Activated CD4-positive, alpha-beta T cell treated with anti-CD3 and anti-CD28 coated beads, Interleukin-2, Interleukin-4, amounts not matched to agents 100 ng/mL and 50 ng/mL, durations not matched to agents 16 hours and 8 hours (primary cell): ENCODE results near the gene RNF19B.

Experiments used
- DNase-seq: peaks from one replicate; pipeline ENCODE4 v3.0.0-alpha.2; 2020; ENCODE audit warnings: low spot score

RNF19B gene

DNA sequence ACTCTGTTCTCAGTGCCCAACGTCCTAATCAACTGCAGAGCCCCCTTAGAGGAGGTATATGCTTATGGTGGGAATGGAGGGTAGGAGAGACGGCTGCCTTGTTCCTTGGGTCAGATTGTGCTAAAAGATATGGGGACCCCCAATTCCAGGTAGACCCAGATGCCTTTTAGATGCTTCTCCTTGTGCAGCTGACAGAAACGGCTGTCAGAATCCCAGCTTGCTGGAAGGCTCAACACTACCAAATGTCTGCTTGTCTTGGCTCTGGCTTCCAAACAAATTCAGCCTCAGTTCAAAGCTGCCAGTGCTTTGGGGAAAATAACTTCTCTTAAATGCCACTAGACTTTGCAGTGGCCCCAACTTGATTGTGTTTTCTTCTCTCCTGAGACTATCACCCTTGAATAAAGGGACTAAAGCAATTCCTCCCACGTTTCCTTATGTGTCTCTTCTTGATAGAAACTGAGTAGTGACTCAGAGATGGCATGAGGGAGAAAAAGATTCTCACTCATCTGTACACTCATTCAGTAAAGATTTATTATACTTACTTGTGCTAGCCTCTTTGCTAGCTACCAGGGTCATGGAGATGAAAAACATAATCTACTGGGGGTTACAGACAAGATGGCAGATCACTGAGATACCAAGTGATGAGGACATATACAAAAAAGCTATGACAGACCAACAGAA is 3.4 kb upstream of the RNF19B start:
- no peak for DNase-seq

DNA sequence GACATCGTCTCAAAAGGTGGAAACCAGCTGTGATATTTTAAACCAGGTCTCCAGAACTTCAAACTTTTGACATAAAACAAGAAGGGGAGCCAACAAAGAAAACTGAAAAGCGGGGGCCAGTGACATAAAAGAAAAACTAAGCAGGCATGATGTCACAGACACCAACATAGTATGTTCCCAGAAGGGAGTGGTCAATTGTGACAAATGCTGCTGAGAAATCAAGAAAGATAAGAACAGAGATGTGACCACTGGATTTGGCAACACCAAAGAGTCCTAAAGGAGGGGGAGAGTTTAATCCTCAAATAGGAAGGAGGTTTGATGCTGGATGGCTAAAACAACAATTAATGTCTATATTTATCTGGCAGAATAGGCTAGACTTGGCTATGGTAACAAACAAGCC is 2.3 kb upstream of the RNF19B start:
- no peak for DNase-seq

DNA sequence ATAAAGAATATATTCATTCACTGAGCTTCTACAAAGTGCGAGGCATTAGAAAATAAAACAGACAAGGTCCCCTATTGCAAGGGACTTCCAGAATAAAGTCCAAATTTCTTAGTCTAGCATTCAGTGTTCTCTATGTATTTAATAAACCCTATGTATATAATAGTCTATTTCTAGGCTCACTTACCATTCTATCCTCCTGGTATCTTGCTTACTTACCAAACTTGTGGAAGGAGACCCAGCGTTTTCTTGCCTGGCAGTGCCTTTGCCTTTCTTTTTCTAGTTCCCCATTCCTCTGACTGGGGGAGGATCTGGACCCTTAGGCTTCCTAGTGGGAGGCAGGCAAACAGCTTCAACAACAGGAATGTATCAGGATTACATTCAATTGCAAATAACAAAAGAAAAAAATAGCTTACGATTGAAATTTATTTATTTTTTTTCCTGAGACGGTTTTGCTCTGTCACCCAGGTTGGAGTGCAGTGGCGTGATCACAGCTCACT is 690 bp upstream of the RNF19B start:
- DNase-seq: no peak

- DNase-seq: peak; percentile 41
Observed at GRCh38 chr1:32963746-32964460, 706 bp downstream of the RNF19B start.

GRCh38 chr1:32962248-32962896 is 2.2 kb downstream of the RNF19B start:
- peak; percentile 56 for DNase-seq

DNA sequence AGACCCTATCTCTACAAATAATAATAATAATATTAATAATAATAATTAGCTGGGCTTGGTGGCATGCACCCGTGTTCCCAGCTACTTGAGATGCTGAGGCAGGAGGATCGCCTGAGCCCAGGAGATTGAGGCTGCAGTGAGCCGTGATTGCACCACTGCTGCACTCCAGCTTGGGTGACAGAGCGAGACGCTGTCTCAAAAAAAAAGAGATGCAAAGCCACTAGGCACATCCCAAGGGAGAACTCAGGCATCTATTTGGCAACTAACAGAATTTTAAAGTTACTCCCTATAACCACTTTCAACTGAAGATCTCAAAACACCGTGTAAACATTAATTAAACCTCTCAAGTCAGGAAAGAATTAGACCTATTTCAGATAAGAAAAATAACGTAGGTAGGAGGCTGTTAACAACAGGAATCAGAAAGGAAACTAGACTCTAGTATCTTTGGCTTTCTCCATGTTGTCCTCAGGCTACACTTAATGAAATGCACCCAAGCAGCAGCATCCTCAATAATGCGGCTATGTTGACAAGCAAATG is 3.7 kb downstream of the RNF19B start:
- no peak for DNase-seq

GRCh38 chr1:32960342-32960741 is 4.3 kb downstream of the RNF19B start:
- no peak for DNase-seq

GRCh38 chr1:32958827-32959226 is 5.8 kb downstream of the RNF19B start:
- DNase-seq: no peak

GRCh38 chr1:32957017-32957416 is 7.6 kb downstream of the RNF19B start:
- no peak for DNase-seq

DNA sequence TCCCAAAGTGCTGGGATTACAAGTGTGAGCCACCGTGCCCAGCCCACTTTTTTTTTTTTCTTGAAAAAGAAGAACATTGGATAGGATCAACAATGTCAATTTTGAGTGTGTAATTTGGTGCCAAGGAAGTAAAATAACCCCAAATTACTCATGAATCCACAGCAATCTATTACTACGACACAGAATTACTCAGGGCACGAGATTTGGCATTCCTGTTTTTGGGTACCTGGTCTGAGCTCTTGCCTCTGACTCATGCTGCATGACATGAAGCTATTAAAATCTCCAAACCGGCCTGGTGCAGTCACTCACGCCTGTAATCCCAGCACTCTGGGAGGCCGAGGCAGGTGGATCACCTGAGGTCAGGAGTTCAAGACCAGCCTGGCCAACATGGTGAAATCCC is 10.4 kb downstream of the RNF19B start:
- DNase-seq: no peak

DNA sequence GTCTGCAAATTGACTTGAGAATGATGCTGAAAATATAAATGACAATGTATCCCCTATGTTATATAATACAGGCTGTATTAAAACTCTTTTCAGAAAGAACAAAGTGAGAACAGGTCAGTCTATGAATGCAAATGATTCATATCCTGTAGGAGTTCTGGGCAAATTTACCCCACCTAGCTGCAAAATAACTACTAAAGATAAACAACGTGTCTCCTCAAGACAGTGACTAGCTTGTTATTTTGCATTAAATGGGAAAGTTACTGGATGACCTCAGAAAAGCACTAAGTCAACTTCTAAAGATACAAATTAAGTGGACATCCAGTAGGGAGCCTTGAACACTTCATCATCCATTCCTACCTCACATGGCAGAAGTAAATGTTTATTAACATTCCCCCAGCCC is 11.1 kb downstream of the RNF19B start:
- DNase-seq: no peak

DNA sequence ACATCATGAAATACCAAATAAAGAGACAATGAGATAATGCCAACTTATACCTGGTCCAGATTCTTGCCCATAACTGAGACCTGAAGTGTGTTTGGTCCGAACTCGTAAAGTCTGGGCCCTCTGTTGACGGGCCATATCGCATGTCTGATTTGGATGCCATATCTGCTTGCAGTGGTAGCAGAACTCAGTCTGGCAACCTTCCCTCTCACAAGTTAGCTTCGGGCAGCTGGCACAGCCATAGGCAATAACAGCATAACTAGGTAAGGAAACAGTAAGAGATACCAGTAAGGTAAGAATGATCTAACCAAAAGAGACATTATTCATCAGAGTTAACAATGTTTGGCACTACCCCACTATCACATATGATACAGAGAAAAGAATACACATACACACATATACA is 15.1 kb downstream of the RNF19B start:
- no peak for DNase-seq

GRCh38 chr1:32948905-32949304 is 15.7 kb downstream of the RNF19B start:
- no peak for DNase-seq

- DNase-seq: no peak
Observed at GRCh38 chr1:32948390-32948722, 16.3 kb downstream of the RNF19B start.

GRCh38 chr1:32947669-32948389 is 16.8 kb downstream of the RNF19B start:
- DNase-seq: no peak

DNA sequence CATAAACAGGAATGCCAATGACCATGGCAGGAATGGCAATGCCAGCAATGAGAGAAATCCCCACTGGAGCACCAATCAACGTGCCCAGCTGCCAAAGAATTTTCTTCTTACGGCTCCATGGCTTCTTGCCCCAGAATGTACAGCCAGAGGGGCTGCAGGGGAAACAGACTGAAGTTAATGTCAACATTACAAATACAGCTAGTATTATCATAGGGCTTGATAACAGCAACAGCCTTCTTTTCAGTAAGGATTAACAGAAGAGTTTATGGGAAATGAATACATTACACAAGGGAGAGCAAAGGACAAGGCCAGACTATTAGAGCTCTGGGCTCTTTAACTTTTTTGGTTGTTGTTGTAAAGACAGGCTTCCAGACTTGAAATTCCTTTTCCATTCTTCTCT is 18.2 kb downstream of the RNF19B start:
- DNase-seq: no peak

- DNase-seq: no peak
Observed at GRCh38 chr1:32944180-32944579, 20.4 kb downstream of the RNF19B start.

DNA sequence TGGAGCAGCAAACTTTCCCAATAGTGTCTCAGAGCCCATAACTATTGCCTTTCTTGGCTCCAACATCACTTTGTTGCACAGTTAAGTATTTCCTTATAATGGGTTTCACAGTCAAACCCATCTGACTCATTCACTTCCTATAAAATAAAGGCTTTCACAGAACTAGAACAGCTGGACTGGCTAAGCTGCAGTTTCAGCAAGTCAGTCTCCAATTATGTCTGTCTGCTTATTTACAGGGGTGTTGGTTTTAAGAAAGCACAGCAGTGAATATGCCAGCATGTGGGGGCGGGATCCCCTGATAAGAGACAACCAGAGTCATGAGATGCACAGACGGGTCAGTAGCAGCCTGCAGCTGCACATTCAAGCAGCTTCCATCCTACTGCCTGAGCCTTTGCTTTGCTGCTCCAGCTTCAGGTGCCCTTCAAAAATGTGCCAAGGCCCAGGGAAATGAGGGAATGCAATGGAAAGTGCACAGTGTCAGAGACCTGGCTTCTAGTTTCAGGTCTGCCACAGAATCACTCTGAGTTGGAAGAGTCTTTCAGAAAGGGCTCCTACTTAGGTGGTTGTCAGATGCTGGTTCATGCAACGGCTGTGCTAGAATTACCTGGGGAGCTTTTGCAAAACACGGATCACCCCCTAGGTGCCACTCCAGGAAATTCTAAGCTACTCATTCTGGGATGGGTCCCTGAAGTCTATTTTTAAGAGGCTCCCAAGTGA is 24.8 kb downstream of the RNF19B start:
- DNase-seq: peak; percentile 73

- DNase-seq: no peak
Observed at GRCh38 chr1:32937061-32937460, 27.5 kb downstream of the RNF19B start.

DNA sequence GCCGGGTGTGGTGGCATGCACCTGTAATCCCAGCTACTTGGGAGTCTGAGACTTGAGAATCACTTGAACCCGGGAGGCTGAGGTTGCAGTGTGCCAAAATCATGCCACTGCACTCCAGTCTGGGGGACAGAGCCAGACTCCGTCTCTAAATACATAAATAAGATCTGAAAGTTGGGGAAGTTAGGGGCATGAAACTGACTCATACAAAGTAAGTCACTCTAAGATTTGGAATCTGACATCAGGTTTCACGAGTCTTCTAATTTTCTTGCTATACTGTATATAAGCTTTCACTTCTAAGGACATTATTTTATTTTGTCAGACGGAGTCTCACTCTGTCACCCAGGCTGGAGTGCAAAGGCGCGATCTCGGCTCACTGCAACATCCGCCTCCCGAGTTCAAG is 30.1 kb downstream of the RNF19B start:
- no peak for DNase-seq

- no peak for DNase-seq
Observed at GRCh38 chr1:32933742-32934322, 30.8 kb downstream of the RNF19B start.
